Frontal cortex (tissue), 4 donors: Measurements from ENCODE around the gene TACR1. TPM values are rescaled to one million over a fixed set of nuclear protein-coding genes. Genes with fewer than 3 reads are reported as not detected.
"Not testable (repeated sequence)": the region's sequence is repeated elsewhere in the genome, so short reads cannot be mapped to it uniquely, and the experiment has no call there.

Experiments used
- DNase-seq, 2 donors: peaks; one replicate each; pipeline ENCODE4 v3.0.0; 2012; ENCODE audit warnings: low spot score in 2 of 2
- FAIRE-seq: peaks from 2 replicates; lab custom pipeline; 2012; peaks lifted over from hg19 to GRCh38; lab: Jason Lieb, UNC
- total RNA-seq: library from RNA; depleted of rRNA; stranded (reverse); fragments of >200 nt; gene quantifications from one replicate; pipeline ENCODE4 v1.2.3, GENCODE V29; 2014
- donor health status: control.
- donor health status: control.
- donor health status: control.

TACR1 gene
- total RNA-seq: 1.2 TPM

- FAIRE-seq (no peak), DNase-seq (peak; percentile 34 to 53)
Observed at GRCh38 chr2:75199428-75200011, at the start of gene TACR1. TSS of gene TACR1 (minus strand) at chr2:75199520. CDS start at chr2:75198934, 586 bp downstream.

- DNase-seq, FAIRE-seq: not testable (repeated sequence)
Observed at GRCh38 chr2:75248581-75248980, 49.3 kb upstream of the TACR1 start.

- DNase-seq (no peak), FAIRE-seq (no peak)
Observed at GRCh38 chr2:75246441-75247167, 47.3 kb upstream of the TACR1 start.

GRCh38 chr2:75243219-75243618, 43.9 kb upstream of the TACR1 start:
- no peak for DNase-seq
- no peak for FAIRE-seq

GRCh38 chr2:75241696-75242095, 42.4 kb upstream of the TACR1 start:
- FAIRE-seq: no peak
- DNase-seq: no peak

DNA sequence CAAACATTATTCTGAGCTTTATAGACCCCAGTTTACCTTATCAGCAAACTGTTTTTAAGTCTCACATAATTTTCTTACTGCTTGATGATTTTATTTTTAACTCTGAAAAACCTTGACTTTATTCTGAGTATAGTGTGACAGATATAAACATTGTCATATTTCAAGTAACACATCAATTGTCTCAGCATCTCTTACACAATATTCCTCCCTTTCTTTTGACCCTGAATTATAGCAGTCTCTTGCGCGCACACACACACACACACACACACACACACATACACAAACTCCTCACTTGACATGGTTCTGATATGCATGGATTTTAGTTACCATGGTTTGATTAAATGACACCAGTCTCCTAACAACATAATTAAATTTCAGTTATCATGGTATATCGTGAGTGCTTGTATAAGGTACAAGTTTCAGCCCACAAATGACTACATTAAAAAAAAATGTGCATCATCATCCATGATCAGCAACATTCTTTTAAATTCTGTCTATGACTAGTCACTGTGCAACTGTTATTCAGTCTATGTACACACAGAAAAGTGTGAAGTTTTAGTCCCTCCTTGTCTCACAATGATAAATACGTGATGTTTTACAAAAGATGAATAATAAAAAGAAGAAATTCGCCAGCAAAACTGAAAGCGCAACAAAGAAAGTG, 39.5 kb upstream of the TACR1 start:
- no peak for DNase-seq
- FAIRE-seq: no peak

GRCh38 chr2:75237296-75237695, 38.0 kb upstream of the TACR1 start:
- DNase-seq: no peak
- no peak for FAIRE-seq

- no peak for FAIRE-seq
- DNase-seq: no peak
Observed at GRCh38 chr2:75233965-75234364, 34.6 kb upstream of the TACR1 start.

DNA sequence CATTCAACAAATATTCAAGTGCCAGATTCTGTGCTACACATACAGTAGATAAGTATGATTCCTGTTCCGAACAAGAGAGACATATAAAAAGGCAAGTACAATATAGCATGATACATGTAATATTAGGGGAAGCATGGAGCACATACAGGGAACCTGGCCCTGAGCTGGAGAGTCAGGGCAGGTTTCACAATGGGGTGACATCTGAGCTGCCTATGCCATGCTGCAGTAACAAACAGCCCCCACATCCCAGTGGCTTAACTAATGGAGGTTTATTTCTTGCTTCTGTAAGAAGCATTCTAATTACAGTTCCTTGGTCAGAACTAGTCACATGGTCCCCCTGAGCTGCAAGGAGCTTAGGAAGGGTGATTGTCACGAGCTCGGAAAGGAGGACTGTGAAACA, 27.3 kb upstream of the TACR1 start:
- FAIRE-seq: no peak

GRCh38 chr2:75226099-75226498, 26.8 kb upstream of the TACR1 start:
- FAIRE-seq: no peak
- no peak for DNase-seq

More for the DNA sequence above, 27.3 kb upstream of the TACR1 start:
- no peak for DNase-seq

- DNase-seq (no peak), FAIRE-seq (no peak)
Observed at GRCh38 chr2:75224636-75225094, 25.3 kb upstream of the TACR1 start.

GRCh38 chr2:75222527-75222926, 23.2 kb upstream of the TACR1 start:
- DNase-seq: no peak
- FAIRE-seq: no peak

GRCh38 chr2:75221862-75222261, 22.5 kb upstream of the TACR1 start:
- no peak for DNase-seq
- no peak for FAIRE-seq

DNA sequence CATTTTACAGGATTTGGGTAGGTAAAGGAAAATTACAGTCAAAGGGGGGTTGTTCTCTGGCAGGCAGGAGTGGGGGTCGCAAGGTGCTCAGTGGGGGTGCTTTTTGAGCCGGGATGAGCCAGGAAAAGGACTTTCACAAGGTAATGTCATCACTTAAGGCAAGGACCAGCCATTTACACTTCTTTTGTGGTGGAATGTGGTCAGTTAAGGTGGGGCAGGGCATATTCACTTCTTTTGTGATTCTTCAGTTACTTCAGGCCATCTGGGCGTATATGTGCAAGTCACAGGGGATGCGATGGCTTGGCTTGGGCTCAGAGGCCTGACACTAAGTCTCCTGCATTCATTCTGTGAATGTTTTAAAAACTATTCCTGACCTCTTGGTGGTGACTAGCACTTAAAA, 19.9 kb upstream of the TACR1 start:
- FAIRE-seq, DNase-seq: not testable (repeated sequence)

DNA sequence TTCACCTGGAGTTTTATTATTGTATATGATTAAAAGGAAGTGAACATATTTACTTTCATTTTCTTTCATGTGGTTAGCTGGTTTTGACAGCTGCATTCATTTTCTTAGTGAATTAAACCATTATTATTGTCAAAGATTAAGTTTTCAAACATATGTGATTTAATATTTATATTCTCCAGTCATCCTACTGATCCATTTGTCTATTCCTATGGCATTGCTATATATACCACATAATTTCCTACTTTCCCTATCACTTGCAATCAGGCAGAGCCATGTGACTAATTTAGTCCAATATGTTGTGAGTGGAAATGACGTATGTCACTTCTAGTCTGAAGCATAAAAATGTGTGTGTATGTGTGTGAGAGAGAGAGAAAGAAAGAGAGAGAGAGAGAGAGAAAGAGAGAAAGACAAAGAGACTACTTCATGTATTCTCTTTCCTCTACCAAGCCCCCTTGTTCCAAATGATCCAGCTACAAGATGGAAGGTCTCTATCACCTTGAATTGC, 12.0 kb upstream of the TACR1 start:
- DNase-seq: no peak
- no peak for FAIRE-seq

DNA sequence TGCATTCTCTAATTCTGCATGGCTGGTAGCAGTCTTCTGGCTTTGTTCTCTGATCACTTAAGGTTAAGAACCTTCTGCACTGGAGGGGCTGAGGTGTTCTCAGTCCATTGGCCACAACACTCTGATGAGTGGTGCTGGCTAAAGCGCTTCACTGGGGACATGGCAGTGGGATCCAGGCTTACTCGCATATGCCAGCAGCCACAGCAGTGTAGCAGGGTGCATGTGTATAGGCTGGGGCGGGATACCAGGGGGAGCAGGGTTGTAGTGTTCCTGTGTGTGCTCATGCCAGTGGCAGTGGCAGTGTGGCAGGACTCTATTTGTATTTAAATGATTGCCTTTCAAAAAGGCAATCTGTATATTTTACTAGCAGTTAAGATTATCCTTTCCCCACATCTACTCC, 11.1 kb upstream of the TACR1 start:
- DNase-seq: no peak
- FAIRE-seq: no peak

DNA sequence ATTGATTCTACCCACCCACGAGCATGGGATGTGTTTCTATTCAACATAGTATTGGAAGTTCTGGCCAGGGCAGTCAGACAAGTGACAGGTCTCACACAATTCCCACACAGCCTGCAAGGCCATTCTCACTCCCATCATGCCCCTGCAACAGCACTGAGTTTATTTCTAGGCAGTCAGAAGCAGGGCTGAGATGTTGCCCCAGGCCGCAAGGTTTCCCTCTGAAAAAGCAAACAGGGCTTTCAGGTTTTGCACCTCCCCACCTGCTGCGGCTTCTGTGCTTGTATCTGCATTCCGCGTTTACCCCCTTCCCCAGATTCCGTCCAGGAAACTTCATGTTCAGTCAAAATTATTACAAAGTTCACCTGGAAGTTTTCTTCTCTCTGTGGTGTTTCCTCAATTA, 9.4 kb upstream of the TACR1 start:
- FAIRE-seq (no peak), DNase-seq (no peak)

GRCh38 chr2:75204833-75205232, 5.5 kb upstream of the TACR1 start:
- FAIRE-seq (no peak), DNase-seq (no peak)

DNA sequence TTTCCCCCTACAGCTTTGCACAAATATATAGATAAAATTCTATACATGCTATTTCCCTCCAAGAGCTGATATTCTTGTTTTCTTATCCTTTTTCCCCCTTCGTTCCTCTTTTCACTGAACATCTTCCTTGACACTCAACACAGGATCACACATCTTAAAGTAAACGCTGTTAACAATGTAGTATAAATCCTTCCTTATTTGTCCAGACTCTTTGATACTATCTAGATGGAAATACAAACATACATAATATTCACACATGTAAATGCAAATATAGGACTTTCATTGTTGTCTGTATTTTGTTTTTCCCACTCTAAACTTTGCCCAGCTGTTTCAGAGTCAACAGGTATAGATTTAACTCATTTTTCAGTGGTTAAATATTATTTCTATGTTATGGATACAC, 3.0 kb upstream of the TACR1 start:
- FAIRE-seq (no peak), DNase-seq (no peak)

GRCh38 chr2:75200140-75201096, 1.1 kb upstream of the TACR1 start:
- FAIRE-seq: no peak
- DNase-seq: peak; percentile 29 to 40
